MM.1S (cell line): Measurements from ENCODE around the gene GNG12.

ENCODE experiments used
- CTCF ChIP-seq: fragments of 300-600 bp; sonication (generic); IDR thresholded peaks from 2 replicates; pipeline ENCODE4 v1.5.1; 2016; ENCODE audit warnings: antibody characterized with exemption, low read length, mixed read lengths
- EZH2 ChIP-seq: fragments of 300-600 bp; sonication (generic); optimal IDR thresholded peaks from 2 replicates; pipeline ENCODE3; 2017; ENCODE audit warnings: low read depth, mild to moderate bottlenecking, antibody characterized with exemption, low read length, mixed read lengths

GRCh38 chr1:67745875-67746698, 87.2 kb downstream of the GNG12 start:
- TF ChIP-seq CTCF (no peak), EZH2 (no peak)
